GM19463 (cell line): Measurements from ENCODE around the gene CREB3L2.
"Not testable (repeated sequence)": the region's sequence is repeated elsewhere in the genome, so short reads cannot be mapped to it uniquely, and the experiment has no call there.

ENCODE experiments used
- ATAC-seq: cut with Tn5 transposase; IDR thresholded peaks from one replicate; pipeline ENCODE4 v1.9.1; 2021; ENCODE audit warnings: mild to moderate bottlenecking, moderate library complexity; ENCODE audit not compliant: unreplicated experiment

Gene CREB3L2

GRCh38 chr7:138014201-138014600 is 12.3 kb upstream of the CREB3L2 start:
- not testable (repeated sequence) for ATAC-seq

DNA sequence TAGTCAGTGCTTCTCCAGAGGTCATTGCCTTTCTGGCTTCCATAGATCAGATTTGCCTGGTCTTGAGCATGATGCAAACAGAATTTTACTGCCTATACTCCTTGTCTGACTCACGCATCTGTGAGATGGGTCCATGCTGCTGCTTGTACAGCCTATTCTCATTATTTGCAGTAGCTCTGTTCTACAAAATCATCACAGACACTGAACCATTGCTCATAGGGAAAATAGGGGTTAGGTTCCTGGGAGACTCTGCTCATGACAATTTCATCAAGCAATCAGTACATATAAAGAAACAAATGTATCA is 7.4 kb upstream of the CREB3L2 start:
- ATAC-seq, result no peak

- ATAC-seq, result peak; percentile 54
Observed at GRCh38 chr7:138008588-138009349, 6.9 kb upstream of the CREB3L2 start.

DNA sequence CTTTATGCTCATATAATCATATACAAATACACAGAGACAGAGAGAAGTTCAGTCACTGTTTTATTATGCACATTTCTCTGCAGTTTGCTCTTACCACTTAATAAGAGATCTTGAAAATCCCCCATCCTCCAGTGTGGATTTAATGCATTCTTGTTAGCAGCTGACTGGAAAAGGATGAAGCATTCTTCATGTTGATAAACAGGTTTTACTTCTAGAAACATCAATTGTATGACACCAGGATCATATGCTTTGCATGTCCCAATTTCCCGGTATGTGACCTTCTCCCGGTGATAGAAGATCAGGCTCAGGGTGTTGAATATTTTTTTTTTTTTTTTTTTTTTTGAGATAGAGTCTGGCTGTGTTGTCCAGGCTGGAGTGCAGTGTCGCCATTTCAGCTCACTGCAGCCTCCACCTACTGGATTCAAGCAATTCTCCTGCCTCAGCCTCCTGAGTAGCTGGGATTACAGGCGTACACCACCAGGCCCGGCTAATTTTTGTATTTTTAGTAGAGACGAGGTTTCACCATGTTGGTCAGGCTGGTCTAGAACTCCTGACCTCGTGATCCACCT is 6.2 kb upstream of the CREB3L2 start:
- no peak for ATAC-seq

DNA sequence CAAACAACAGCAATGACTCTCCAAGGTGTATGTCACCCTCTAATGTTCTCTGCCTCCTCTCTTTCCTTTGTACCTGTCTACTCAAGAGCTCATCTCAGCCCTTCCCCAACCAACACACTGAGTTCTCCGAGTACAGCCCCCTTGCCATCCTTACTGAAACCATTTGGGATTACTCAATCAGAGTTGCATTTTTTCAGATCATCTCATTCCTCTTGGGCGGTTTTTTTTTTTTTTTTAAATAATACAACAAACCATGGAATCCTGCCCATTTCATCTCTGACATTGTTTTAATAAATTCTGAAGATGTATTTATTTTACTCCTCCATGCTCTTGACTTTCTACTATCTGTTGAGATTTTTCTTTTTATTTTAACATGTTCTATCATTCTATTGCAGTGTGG is 4.2 kb upstream of the CREB3L2 start:
- no peak for ATAC-seq

GRCh38 chr7:138004936-138005335 is 3.0 kb upstream of the CREB3L2 start:
- ATAC-seq, result no peak

- ATAC-seq, result no peak
Observed at GRCh38 chr7:138004046-138004445, 2.2 kb upstream of the CREB3L2 start.

DNA sequence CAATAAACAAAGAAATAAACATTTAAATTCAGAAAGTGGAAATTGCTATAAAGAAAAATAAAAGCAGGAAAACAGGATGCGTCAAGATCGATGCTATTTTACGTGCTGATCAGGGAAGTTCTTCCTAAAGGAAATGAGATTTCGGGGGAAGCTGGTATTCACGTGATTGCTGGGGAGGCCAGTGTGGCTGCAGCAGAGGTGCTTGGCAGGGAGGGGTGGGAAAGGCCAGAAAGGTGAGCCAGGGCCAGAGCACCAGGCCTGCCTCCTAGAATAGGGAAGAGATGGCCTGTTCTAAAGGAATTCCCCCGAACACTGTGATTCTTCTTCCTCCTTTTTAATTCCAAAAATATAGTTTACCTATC is 923 bp upstream of the CREB3L2 start:
- ATAC-seq, result no peak

GRCh38 chr7:138002096-138002827 is 376 bp upstream of the CREB3L2 start:
- peak; percentile 93 for ATAC-seq

DNA sequence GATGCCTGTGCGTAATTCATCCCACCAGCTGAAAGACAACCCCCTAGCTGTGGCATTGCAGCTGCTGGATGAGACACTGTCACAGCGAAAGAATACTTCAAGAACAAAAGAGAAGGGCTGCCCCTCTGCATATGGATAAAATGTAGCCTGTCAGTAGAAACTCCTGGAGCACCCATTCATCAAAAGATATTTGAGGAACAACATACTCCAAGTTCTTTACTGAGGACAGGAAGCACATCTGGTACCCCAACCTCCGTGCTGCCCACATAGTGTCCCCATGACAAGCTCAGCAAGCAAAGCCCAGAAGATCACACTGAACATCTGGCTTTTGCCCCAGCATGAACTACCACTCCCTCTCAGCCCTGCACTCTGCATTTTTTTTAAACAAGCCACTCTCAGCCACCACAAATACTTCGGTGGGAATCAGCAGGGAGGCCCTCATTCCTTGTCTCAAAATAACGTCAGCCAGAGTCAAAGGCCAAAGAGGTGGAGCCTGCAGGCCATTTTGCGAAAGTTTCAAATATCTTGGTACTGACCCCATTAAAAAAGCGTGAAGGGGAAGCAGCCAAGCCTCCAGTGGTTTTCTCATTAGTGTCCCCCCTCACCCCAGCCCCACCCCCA is 1.7 kb downstream of the CREB3L2 start:
- ATAC-seq, result no peak

- ATAC-seq, result no peak
Observed at GRCh38 chr7:137999496-138000080, 2.3 kb downstream of the CREB3L2 start.

- ATAC-seq, result no peak
Observed at GRCh38 chr7:137998250-137998649, 3.6 kb downstream of the CREB3L2 start.

DNA sequence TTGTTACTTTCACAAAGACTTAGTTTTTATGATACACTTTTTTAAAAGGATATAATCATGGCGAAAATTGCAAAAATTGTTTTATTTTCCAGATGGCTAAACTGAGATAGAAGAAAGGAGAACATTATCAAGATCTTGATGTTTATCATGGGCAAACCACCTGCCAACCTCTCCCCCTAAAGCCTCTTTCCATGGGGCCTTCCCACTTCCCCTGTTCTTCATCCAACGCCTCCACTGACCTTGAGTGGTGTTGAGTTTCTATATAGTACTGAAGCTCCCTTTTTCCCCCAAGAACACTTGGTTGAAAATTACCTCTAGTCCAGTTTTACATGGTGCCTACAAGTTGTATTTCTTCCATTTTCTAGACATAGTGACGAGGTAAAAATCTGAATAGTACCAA is 5.0 kb downstream of the CREB3L2 start:
- ATAC-seq, result no peak

- no peak for ATAC-seq
Observed at GRCh38 chr7:137996386-137996851, 5.5 kb downstream of the CREB3L2 start.

GRCh38 chr7:137994216-137994615 is 7.7 kb downstream of the CREB3L2 start:
- no peak for ATAC-seq

GRCh38 chr7:137993395-137993743 is 8.5 kb downstream of the CREB3L2 start:
- ATAC-seq, result no peak

DNA sequence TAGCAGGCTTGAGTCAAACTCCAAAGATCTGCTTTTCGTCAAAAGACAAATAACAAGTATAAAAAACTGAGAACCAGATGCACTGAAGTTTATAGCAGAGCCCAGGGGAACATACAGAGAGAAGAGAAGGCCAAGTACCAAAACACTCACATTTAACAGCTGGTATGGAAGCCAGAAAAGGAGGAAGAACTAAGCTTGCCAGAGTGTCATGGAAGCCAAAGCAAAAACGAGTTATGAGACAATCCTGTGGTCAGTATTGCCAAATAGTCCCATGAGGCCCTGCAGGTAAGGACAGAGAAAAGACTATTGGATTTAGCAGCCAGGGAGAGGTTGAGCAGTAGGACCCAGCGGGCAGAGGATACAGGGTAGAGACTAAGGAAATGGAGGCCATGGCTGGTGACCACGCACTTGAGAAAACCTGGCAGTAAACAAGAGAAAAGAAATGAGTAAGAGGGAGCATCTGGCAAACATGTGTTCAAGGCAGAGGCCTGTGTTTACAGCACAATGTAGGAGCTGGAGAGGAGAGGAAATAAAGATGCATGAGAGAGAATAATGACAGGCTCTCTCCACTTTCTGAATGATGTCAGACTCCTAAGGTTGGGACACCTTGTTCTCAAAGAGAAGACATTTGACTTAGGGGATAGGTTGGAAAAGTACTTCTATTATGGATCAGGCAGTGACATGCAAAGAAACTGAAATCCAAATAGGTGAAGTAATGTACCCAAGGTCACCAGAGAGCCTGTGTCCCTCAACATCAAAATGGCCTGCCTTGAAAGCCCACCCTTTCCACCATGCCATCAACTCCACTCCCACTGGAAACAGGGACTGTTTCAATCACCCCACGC is 9.1 kb downstream of the CREB3L2 start:
- peak; percentile 37 for ATAC-seq

DNA sequence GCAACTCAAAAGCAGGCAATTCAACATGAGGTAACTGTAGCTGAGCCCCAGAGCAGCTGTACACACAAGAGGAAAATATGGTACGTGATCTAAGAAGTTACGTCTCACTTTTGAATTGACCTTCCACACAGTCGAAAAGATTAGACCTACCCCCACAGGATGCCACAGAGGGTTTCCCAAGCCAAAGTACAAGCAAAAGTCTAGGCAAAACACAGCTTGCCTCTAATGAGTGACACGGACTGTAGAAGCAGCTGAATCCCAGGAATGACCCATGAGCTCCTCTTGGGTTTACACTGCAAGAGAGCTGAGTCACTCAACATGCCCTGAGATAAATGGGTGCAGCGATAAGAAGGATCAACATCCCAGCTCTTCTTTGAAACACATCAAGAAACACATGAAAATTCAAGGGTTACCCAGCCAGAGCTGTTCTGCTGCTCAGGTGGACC is 9.8 kb downstream of the CREB3L2 start:
- ATAC-seq, result no peak

DNA sequence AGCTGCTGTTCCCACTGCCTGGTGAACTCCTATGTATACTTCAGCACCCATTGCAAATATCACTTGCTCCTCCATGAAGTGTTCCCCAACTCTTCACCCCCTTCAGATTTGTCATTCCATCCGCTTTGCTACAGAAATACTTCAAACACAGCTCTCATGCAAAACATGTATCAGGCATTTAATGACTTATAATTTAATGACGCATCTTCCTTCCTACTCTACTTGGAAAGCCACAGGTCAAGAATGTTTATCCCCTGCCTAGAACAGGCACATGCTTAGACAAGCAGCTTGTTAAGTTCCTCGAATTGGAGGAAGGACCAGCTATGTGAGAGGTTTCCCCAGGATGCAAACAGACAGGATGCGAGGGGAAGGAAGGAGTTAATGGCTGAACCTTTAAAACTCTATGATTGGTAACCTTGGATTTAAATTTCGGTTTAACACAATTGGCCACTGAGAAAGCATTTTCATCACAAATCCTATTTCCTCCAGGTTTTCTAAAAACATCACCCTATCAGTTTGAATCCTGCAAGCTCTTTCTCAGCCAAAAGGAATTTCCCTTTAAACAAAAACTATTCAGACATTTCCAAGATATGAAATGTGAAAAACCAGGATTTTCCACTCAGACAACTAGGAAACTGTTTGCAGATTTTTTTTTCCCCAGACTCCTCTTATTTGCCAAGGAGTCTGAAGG is 11.5 kb downstream of the CREB3L2 start:
- ATAC-seq, result no peak

GRCh38 chr7:137989590-137989989 is 12.3 kb downstream of the CREB3L2 start:
- ATAC-seq, result no peak
